ENCODE results near the gene MEIKIN. TPM values are rescaled to one million over a fixed set of nuclear protein-coding genes. Genes with fewer than 3 reads are reported as not detected.

Gene MEIKIN
- total RNA-seq, 2 donors from 2014 or later: 39.2 TPM; not detected in 1

DNA sequence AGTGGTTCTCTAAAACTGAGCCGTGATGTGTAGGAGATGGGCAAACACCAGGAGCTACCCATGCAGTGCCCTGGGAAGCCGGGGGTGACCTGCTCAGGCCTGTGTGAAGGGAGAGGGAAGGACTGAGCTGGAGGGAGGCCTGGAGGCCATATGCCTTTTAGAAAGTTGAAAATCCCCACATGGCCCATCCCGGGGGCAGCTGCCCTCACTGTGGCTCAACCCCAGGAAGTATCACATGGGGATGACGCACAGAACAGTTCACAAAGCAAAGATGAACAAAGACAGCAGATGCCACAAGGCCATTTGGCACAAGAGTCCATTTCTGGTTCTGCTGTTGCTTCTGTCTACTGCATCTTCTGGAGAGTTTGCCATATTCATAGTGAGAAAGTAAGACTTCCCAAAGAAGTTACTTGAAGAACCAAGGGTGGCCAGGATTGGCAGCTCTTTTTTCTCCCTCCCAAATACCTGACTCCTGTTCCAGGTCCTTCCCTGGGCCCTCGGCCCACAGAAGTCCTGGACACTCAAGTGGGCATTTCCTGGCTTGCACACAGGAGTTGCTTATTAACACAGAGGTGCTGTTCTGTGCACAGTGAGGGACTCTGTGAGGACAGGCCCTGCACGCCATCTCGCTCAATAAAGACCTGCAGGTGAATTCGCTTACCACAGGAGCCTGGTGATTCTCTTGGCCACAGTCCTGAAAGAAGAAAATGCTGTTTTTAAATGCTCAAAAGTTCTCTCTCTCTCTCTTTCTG, 40.9 kb upstream of the MEIKIN start:
- no peak overlapping the region for H3K27ac ChIP-seq
- 88 to 90% methylated on average over 7 to 8 of the region's 8 CpGs for WGBS, 2 donors
- no peak overlapping the region for H3K4me3 ChIP-seq
- no peaks in the 10 kb centered on the region for H3K4me1 ChIP-seq
- H3K27me3 ChIP-seq: no peaks in the 10 kb centered on the region
- no peaks in the 10 kb centered on the region for H3K36me3 ChIP-seq (replicated peaks in 1 of 2; ENCODE audit: insufficient read depth in 1 of 2, low read depth in 2 of 2)
- intact Hi-C loops (cut with DNase I): no loop called here
- TF ChIP-seq, protein P1, sequence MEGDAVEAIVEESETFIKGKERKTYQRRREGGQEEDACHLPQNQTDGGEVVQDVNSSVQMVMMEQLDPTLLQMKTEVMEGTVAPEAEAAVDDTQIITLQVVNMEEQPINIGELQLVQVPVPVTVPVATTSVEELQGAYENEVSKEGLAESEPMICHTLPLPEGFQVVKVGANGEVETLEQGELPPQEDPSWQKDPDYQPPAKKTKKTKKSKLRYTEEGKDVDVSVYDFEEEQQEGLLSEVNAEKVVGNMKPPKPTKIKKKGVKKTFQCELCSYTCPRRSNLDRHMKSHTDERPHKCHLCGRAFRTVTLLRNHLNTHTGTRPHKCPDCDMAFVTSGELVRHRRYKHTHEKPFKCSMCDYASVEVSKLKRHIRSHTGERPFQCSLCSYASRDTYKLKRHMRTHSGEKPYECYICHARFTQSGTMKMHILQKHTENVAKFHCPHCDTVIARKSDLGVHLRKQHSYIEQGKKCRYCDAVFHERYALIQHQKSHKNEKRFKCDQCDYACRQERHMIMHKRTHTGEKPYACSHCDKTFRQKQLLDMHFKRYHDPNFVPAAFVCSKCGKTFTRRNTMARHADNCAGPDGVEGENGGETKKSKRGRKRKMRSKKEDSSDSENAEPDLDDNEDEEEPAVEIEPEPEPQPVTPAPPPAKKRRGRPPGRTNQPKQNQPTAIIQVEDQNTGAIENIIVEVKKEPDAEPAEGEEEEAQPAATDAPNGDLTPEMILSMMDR (IDR thresholded peaks at IDR 0.05): no peak
- no peak for TF ChIP-seq POLR2A (IDR thresholded peaks at IDR 0.05)
- no peak for ATAC-seq
- no peak for DNase-seq
- no peaks in the 10 kb centered on the region for H3K9me3 ChIP-seq

DNA sequence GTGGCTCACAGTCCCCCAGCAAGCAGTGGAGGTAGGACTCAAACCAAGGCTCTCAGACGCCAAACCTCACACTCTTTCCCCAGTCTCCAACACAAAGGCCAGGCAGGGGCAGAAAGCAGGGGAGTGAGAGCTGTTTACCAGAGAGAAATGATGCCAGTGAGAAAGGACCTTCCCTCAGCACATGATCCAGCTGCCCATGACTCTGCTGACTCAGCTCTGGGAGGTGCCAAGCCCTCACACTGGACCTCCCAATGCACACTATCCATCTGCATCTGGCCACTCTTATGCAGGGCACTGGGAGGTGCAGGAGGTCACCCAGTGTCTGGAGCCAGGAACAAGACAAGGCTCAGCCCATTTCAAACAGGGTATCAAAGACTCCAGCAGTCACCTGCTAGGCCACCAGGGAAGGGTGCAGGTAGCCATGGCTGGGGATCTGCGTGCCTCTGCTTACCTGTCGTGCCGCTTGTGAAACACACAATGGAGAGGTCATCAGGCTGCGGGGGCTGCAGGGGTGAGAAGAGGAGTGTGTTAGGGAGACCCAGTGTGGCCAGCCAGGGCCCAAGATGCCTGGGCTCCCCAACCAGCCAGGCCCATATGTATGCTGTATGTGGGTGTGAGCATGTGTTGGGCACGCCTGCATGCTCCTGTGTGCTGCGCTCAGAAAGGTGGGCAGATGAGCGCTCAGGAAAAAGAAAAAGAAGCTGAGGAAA, 39.6 kb upstream of the MEIKIN start:
- no peak overlapping the region for H3K4me3 ChIP-seq
- H3K4me1 ChIP-seq: no peaks in the 10 kb centered on the region
- ATAC-seq (no peak), DNase-seq (no peak)
- no peak overlapping the region for H3K27ac ChIP-seq
- no peaks in the 10 kb centered on the region for H3K9me3 ChIP-seq
- intact Hi-C loops (cut with DNase I): no loop called here
- H3K27me3 ChIP-seq: no peaks in the 10 kb centered on the region
- no peak for TF ChIP-seq POLR2A (IDR thresholded peaks at IDR 0.05)
- TF ChIP-seq, protein P1 (IDR thresholded peaks at IDR 0.05): no peak
- H3K36me3 ChIP-seq (replicated peaks in 1 of 2; ENCODE audit: insufficient read depth in 1 of 2, low read depth in 2 of 2): no peaks in the 10 kb centered on the region
- 94% methylated on average over 8 of the region's 8 CpGs for WGBS, 2 donors

DNA sequence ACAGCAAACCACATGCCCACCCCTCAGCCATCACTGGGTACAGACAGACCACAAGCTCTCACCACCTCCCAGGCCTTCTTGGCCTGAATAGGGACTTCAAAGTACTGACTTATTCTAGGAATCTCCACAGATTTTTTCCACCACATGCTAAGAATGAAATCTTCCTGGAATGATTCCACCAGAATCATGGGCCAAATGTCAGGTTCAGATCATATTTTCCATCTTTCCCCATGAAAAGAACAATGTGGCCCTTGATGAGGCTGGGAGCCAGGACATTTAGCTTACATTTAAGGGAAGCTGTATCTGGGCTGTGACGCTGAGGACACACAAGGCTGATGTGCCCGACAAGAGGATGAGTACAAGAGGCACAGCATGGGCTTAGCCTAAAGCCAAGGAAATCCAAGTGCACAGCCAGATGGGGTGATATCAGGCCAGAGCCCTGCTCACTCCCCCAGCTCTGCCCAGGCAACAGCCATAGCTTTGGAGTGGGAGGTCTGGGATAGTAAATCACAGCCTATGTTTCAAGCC, 37.8 kb upstream of the MEIKIN start:
- TF ChIP-seq, protein P1 (IDR thresholded peaks at IDR 0.05): no peak
- TF ChIP-seq POLR2A (IDR thresholded peaks at IDR 0.05): no peak
- Histone ChIP-seq H3K27me3 (no peaks in the 10 kb centered on the region), H3K36me3 (replicated peaks in 1 of 2; ENCODE audit: insufficient read depth in 1 of 2, low read depth in 2 of 2) (no peaks in the 10 kb centered on the region), H3K4me3 (no peak overlapping the region), H3K4me1 (no peaks in the 10 kb centered on the region), H3K27ac (no peak overlapping the region), H3K9me3 (no peaks in the 10 kb centered on the region)
- intact Hi-C loops (cut with DNase I): no loop called here
- ATAC-seq (no peak), DNase-seq (no peak)
- 72 to 81% methylated on average over 2 of the region's 2 CpGs for WGBS, 2 donors

DNA sequence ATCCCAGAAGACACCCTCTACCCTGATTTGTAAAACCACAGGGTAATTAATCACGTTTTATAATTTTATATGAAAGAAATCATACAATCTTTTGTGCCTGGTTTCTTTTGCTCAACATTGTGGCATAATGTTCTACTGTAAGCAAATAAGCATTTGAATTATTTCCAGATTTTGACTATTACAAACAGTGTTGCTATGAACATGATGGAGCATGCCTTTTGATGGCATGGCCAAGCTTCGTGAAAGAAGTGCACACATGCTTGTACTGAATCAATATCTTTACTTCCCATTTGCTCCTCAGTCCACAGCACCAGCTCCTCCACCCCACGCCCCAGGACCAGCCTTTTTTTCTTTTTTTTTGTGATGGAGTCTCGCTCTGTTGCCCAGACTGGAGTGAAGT, 36.1 kb upstream of the MEIKIN start:
- intact Hi-C loops (cut with DNase I): no loop called here
- 57 to 61% methylated on average over 4 of the region's 4 CpGs for WGBS, 2 donors
- ATAC-seq (no peak), DNase-seq (no peak)
- no peak overlapping the region for H3K4me3 ChIP-seq
- H3K4me1 ChIP-seq: no peaks in the 10 kb centered on the region
- no peak for TF ChIP-seq POLR2A (IDR thresholded peaks at IDR 0.05)
- TF ChIP-seq, protein P1 (IDR thresholded peaks at IDR 0.05): no peak
- no peaks in the 10 kb centered on the region for H3K27me3 ChIP-seq
- H3K36me3 ChIP-seq (replicated peaks in 1 of 2; ENCODE audit: insufficient read depth in 1 of 2, low read depth in 2 of 2): no peaks in the 10 kb centered on the region
- H3K27ac ChIP-seq: no peak overlapping the region
- no peaks in the 10 kb centered on the region for H3K9me3 ChIP-seq
